HCT116 (cell line): ENCODE data around the gene ZDHHC14. TPM values are rescaled to one million over a fixed set of nuclear protein-coding genes. Genes with fewer than 3 reads are reported as not detected.

Experiments
- ATAC-seq: fragments of 200-7000 bp; cut with Tn5 transposase; 2 replicates; pipeline ENCODE4 v1.9.1; 2020; ENCODE audit warnings: mild to moderate bottlenecking, moderate library complexity
- Bru-seq: library from RNA; stranded (reverse); fragments of 400-500 nt; gene quantifications from one replicate; lab custom pipeline; 2021; lab: Mats Ljungman, UMichigan
- BruChase-seq, 2 experiments: library from RNA; stranded (reverse); fragments of 400-500 nt; gene quantifications; one replicate each; lab custom pipeline; 2021; lab: Mats Ljungman, UMichigan
- BruUV-seq: library from RNA; stranded (reverse); fragments of 400-500 nt; replicated peaks from 2 replicates; lab custom pipeline; 2021; lab: Mats Ljungman, UMichigan
- CTCF ChIA-PET: fragments of 300-600 bp; sonication (Branson Sonifier 250); formaldehyde crosslinking; loops from one replicate; lab custom pipeline; 2021; ENCODE audit warnings: antibody characterized with exemption; lab: Charles Lee
- POLR2A ChIA-PET: fragments of 300-600, 350-600 bp; sonication (Branson Sonifier 250); formaldehyde crosslinking; loops from one replicate; lab custom pipeline; 2021; ENCODE audit warnings: antibody characterized with exemption; lab: Charles Lee
- RAD21 ChIA-PET, 2 experiments: fragments of 300-600 bp; sonication (Branson Sonifier 250); formaldehyde crosslinking; loops; one replicate each; lab custom pipeline; 2023; ENCODE audit warnings: low total read pairs in 2 of 2; ENCODE audit not compliant: uncharacterized antibody in 2 of 2, unreplicated experiment in 2 of 2, low non-redundant PET in 1 of 2; lab: Charles Lee
- DNase-seq: peaks from one replicate; pipeline ENCODE4 v3.0.0-alpha.2; 2010; ENCODE audit warnings: low read depth, low spot score
- H2AFZ ChIP-seq: fragments of 200-600 bp; shearing (Covaris generic), sonication (generic); 2 replicates; pipeline ENCODE4 v1.6.1; 2017; ENCODE audit warnings: low read depth, mixed run types, mixed read lengths, antibody characterized with exemption, low read length; ENCODE audit not compliant: poor library complexity, severe bottlenecking
- H3K27ac ChIP-seq: 2 replicates; pipeline ENCODE4 v1.5.1; 2012; ENCODE audit warnings: low read depth, low read length
- H3K27me3 ChIP-seq: fragments of 200-600 bp; sonication (generic); 2 replicates; pipeline ENCODE4 v1.6.1; 2016; ENCODE audit warnings: mixed run types, low read length, mixed read lengths; ENCODE audit not compliant: insufficient read depth
- H3K36me3 ChIP-seq, 2 experiments: fragments of 200-500 bp in 1 of 2; fragments of 200-600 bp in 1 of 2; sonication (Bioruptor generic) in 1 of 2; sonication (generic) in 1 of 2; 2 replicates each; pipeline versions ENCODE4 v1.5.1 to v1.6.1; 2014 to 2016; ENCODE audit warnings: low read length in 2 of 2, inconsistent platforms in 1 of 2, mixed read lengths in 1 of 2, mixed run types in 1 of 2; ENCODE audit not compliant: insufficient read depth in 2 of 2, control insufficient read depth in 1 of 2
- H3K4me1 ChIP-seq, 2 experiments: fragments of 200-600 bp in 1 of 2; sonication (generic) in 1 of 2; 2 replicates each; pipeline versions ENCODE4 v1.5.1 to v1.6.1; 2012 to 2017; ENCODE audit warnings: low read length in 2 of 2, inconsistent platforms in 1 of 2, mild to moderate bottlenecking in 1 of 2, mixed read lengths in 1 of 2, mixed run types in 1 of 2, moderate library complexity in 1 of 2; ENCODE audit not compliant: insufficient read depth in 2 of 2, control insufficient read depth in 1 of 2
- H3K4me2 ChIP-seq: fragments of 200-600 bp; sonication (generic); 2 replicates; pipeline ENCODE4 v1.6.1; 2017; ENCODE audit warnings: mixed run types, low read length, mixed read lengths
- H3K4me3 ChIP-seq, 2 experiments: fragments of 200-600 bp in 1 of 2; sonication (generic) in 1 of 2; replicated peaks in 1 of 2; 2 replicates each; pipeline ENCODE4 v1.5.1; 2011 to 2016; ENCODE audit warnings: low read length in 2 of 2, control low read depth in 1 of 2, low read depth in 1 of 2, mild to moderate bottlenecking in 1 of 2, mixed read lengths in 1 of 2, mixed run types in 1 of 2
- H3K79me2 ChIP-seq: fragments of 200-600 bp; sonication (generic); 2 replicates; pipeline ENCODE4 v1.6.1; 2017; ENCODE audit warnings: mild to moderate bottlenecking, mixed run types, low read length, moderate library complexity, mixed read lengths; ENCODE audit not compliant: insufficient read depth
- H3K9ac ChIP-seq: fragments of 200-600 bp; sonication (generic); 2 replicates; pipeline ENCODE4 v1.6.1; 2016; ENCODE audit warnings: low read length, mixed read lengths
- H3K9me2 ChIP-seq: fragments of 200-600 bp; sonication (generic), shearing (Covaris generic); 2 replicates; pipeline ENCODE4 v1.6.1; 2017; ENCODE audit warnings: mixed run types, mild to moderate bottlenecking, moderate library complexity; ENCODE audit not compliant: insufficient read depth
- H3K9me3 ChIP-seq, 2 experiments: fragments of 200-500 bp in 1 of 2; fragments of 200-600 bp in 1 of 2; sonication (Bioruptor generic) in 1 of 2; sonication (generic) in 1 of 2; 2 replicates each; pipeline ENCODE4 v1.6.1; 2014 to 2017; ENCODE audit warnings: low read length in 2 of 2, mixed read lengths in 2 of 2, inconsistent platforms in 1 of 2, low read depth in 1 of 2, mild to moderate bottlenecking in 1 of 2, mixed run types in 1 of 2, moderate library complexity in 1 of 2; ENCODE audit not compliant: control insufficient read depth in 1 of 2, insufficient read depth in 1 of 2
- H4K20me1 ChIP-seq: fragments of 200-600 bp; sonication (generic), shearing (Covaris generic); 2 replicates; pipeline ENCODE4 v1.6.1; 2017; ENCODE audit warnings: mixed run types, mild to moderate bottlenecking, moderate library complexity; ENCODE audit not compliant: insufficient read depth
- EGR1 ChIP-seq: IDR thresholded peaks from 2 replicates; pipeline ENCODE4 v1.6.1; 2012; ENCODE audit warnings: low read depth
- ELF1 ChIP-seq: IDR thresholded peaks from 2 replicates; pipeline ENCODE4 v1.6.1; 2012; ENCODE audit warnings: low read depth, borderline replicate concordance
- FOSL1 ChIP-seq: IDR thresholded peaks from 2 replicates; pipeline ENCODE4 v1.6.1; 2012; ENCODE audit warnings: low read depth
- POLR2A ChIP-seq: IDR thresholded peaks from 2 replicates; pipeline ENCODE4 v1.7.0; 2011; ENCODE audit warnings: borderline replicate concordance; ENCODE audit not compliant: insufficient read depth, insufficient read length; ENCODE audit errors: extremely low read depth
- POLR2AphosphoS5 ChIP-seq: IDR thresholded peaks from 2 replicates; pipeline ENCODE4 v1.6.1; 2011; ENCODE audit warnings: mild to moderate bottlenecking, low read depth, low read length, moderate library complexity
- RAD21 ChIP-seq: IDR thresholded peaks from 2 replicates; pipeline ENCODE4 v1.6.1; 2012; ENCODE audit warnings: low read depth, mild to moderate bottlenecking
- SP1 ChIP-seq: IDR thresholded peaks from 2 replicates; pipeline ENCODE4 v1.6.1; 2012; ENCODE audit warnings: low read depth
- SRF ChIP-seq: IDR thresholded peaks from 2 replicates; pipeline ENCODE4 v1.6.1; 2012; ENCODE audit warnings: low read depth
- YY1 ChIP-seq: IDR thresholded peaks from 2 replicates; pipeline ENCODE4 v1.6.1; 2011; ENCODE audit warnings: low read length, low read depth, moderate library complexity, mild to moderate bottlenecking; ENCODE audit not compliant: insufficient replicate concordance; ENCODE audit errors: extremely low read depth
- ZFX ChIP-seq: fragments of 450-650 bp; IDR thresholded peaks from 2 replicates; pipeline ENCODE4 v1.6.1; 2017
- ZNF274 ChIP-seq: fragments of 200-500 bp; sonication (Bioruptor generic); IDR thresholded peaks from 2 replicates; pipeline ENCODE4 v1.6.1; 2014; ENCODE audit warnings: mild to moderate bottlenecking, low read depth, low read length, inconsistent platforms
- intact Hi-C: fragments of 100-400 bp; cut with micrococcal nuclease; formaldehyde crosslinking; loops from 2 replicates; pipeline ENCODE4 v1.10.0; 2022
- long read RNA-seq: library from polyadenylated mRNA; unstranded; transcript quantifications from one replicate; pipeline ENCODE4 v2.0.0, GENCODE V29; 2021; ENCODE audit not compliant: unreplicated experiment
- polyA plus RNA-seq: library from polyadenylated mRNA; unstranded; fragments of >200 nt; gene quantifications from 2 replicates; pipeline ENCODE4 v1.2.1, GENCODE V29; 2012; ENCODE audit warnings: missing spikeins
- total RNA-seq: library from RNA; stranded (reverse); gene quantifications from one replicate; pipeline ENCODE4 v1.2.1, GENCODE V29; 2021; ENCODE audit not compliant: unreplicated experiment
- TF ChIP-seq, protein P1 (sequence below): IDR thresholded peaks from 2 replicates; pipeline ENCODE4 v1.6.1; 2012

ZDHHC14 gene
- total RNA-seq: 5.3 TPM
- 1.8 and 2.2 TPM in 2 replicates for polyA plus RNA-seq
- Bru-seq, nascent RNA: percentile 49 among the genes with signal in this experiment
- percentile 51 among the genes with signal in this experiment for BruChase-seq, experiment 1, labeled RNA remaining after a 6-hour chase
- percentile 55 among the genes with signal in this experiment for BruChase-seq, experiment 2, labeled RNA remaining after a 2-hour chase
- long read RNA-seq, full-length matches to known transcripts: 2 of 14 reads
- long read RNA-seq, partial matches to known transcripts: 1 of 14 reads
- long read RNA-seq, other reads (novel, unspliced or antisense): 11 of 14 reads

DNA sequence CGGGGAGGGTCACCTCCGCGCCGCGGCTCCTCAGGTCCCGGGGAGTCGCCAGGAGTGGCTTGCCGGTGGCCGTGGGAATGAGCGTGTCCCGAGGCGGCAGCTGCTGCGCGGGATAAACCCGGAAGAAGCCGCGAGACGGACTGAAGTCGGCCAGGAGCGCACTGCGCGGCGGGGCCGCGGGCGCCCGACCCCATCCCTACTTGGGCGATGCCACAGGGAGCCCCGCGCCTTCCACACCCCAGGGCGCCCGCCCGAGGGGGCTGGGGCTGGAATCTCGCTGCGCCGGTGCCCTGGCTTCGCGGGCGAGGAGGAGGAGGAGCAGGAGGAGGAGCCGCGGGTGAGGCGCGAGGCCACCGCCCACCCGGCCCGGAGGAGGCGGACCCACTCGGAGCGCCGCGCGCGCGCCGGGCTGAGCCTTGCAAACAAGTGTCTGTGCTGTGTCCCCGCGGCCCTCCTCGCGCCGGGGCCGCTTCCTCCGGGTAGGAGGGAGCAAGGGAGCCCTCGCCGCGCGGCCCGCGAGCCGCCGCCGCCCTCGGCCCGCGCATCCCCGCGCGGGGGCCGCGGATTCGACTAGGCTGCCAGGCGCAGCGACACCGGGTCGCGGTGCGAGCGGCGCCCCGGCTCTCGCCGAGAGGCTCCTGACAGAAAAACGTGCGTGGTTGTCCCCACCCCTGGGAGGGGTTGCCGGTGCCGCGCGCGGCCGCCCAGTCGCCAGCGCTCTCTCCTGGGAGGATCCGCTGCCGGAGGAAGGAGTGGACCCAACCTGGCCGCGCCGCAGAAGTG lies at the start of gene ZDHHC14:
Gene ZDHHC14, plus strand, starts transcription at position 412 of the 783 bp plus-strand sequence.
- intact Hi-C loops: loop anchor here (5.0 kb wide), 1 partner anchor 231 kb away; no protein-coding TSS in a partner anchor
- H3K27ac ChIP-seq: peak within 1 kb of the TSS; percentile 84
- H3K4me2 ChIP-seq: peak within 1 kb of the TSS; percentile 94
- H3K4me3 ChIP-seq: peak within 1 kb of the TSS; percentile 75 to 86
- RAD21 ChIA-PET: interaction anchor here in 1 of 2 experiments (0.6 kb wide), 1 partner anchor 41 kb away, joined by 3 read pairs; no protein-coding TSS in a partner anchor
- TF ChIP-seq SP1 (no peak), EGR1 (peak; percentile 63; the same call in 1 of the 2 replicates), YY1 (peak; percentile 40), ZFX (peak; percentile 27; the same call in 1 of the 2 replicates), ZNF274 (no peak), POLR2AphosphoS5 (peak; percentile 89), ELF1 (peak; percentile 47), SRF (no peak), RAD21 (0 out of 2 replicates have a peak, but pooled peaks have one; percentile 3), FOSL1 (no peak), POLR2A (peak; percentile 61)
- TF ChIP-seq, protein P1, sequence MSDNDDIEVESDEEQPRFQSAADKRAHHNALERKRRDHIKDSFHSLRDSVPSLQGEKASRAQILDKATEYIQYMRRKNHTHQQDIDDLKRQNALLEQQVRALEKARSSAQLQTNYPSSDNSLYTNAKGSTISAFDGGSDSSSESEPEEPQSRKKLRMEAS: peak; percentile 76
- H3K4me1 ChIP-seq: peaks cover 6 to 21% of the 10 kb centered on the region in 2 experiments; a peak in 3 of 4 replicates
- no peak within 1 kb of the TSS for H2AFZ ChIP-seq
- DNase-seq (peak; percentile 43), ATAC-seq (peak; percentile 81)
- H3K9me2 ChIP-seq: no peaks in the 10 kb centered on the region
- peak within 1 kb of the TSS; percentile 76 for H3K9ac ChIP-seq
- H3K27me3 ChIP-seq: no peaks in the 10 kb centered on the region
- BruUV-seq: no TSS peak
- no peaks in the 10 kb centered on the region for H4K20me1 ChIP-seq
- H3K9me3 ChIP-seq: no peaks in the 10 kb centered on the region
- H3K36me3 ChIP-seq: no peaks in the 10 kb centered on the region
- H3K79me2 ChIP-seq: peaks cover 19% of the 10 kb centered on the region; the same call in 1 of the 2 replicates
- CTCF ChIA-PET: no interaction called here
- POLR2A ChIA-PET: interaction anchor here (1.8 kb wide), 1 partner anchor 57 kb away, joined by 6 read pairs; the partner anchor contains the start of gene TMEM242
